Stimulated activated CD8-positive, alpha-beta memory T cell treated with anti-CD3 and anti-CD28 coated beads, Interleukin-4, amount 100 ng/mL, for 24 hours (primary cell): ENCODE data around the gene POLR3C.
A peak's percentile ranks its signal among the peaks of the same experiment; 100 is the strongest.

Experiments
- DNase-seq: peaks from one replicate; pipeline ENCODE4 v3.0.0-alpha.2; 2020; ENCODE audit warnings: low read depth

POLR3C gene

DNA sequence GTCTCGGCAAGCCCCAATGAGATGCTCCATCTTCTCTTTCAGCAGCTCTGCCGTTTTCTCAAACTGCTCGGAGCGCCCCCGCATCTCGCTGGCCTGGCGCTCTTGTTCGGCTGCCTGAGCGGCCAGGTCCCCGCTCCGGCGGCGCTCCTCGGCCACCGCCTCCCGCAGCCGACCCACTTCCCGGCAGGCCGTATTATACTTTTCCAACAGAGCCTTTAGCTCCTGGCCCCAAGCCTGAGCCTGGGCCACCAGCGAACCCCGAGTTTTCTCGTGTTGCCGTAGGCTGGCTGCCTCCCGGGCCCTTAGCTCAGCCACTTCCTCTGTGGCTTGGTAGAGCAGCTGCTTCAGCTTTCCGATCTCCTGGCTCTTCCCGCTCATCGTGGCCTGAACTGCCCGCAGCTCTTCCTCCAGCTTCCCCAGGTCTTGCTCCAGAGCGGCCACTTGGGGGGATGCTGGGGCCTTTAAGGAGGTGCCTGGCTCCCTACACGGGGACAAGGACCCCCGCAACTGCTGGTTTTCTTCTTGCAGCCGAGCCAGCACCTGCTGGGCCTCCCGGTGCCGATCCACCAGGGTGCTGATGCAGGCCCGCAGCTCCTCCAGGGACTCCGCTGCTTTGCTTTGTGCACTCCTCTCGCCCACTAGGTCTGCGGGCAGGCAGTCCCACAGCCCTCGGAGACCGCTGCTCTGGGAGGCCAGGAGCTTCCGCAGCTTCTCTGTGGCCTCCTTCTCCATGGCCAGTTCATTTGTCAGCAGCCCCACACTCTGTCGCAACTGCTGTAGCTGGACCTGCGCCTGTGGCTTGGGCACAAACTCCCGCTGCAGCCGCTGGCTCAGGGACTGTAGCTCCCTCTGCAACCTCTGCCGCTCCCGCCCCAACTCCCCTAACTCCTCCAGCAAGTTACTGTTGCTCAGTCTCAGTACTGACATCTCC, 48.3 kb downstream of the POLR3C start:
- DNase-seq = peak; percentile 15

GRCh38 chr1:145874646-145875045, 50.6 kb downstream of the POLR3C start:
- DNase-seq = no peak

- DNase-seq = no peak
Measured at GRCh38 chr1:145877923-145878486, 54.0 kb downstream of the POLR3C start.

DNA sequence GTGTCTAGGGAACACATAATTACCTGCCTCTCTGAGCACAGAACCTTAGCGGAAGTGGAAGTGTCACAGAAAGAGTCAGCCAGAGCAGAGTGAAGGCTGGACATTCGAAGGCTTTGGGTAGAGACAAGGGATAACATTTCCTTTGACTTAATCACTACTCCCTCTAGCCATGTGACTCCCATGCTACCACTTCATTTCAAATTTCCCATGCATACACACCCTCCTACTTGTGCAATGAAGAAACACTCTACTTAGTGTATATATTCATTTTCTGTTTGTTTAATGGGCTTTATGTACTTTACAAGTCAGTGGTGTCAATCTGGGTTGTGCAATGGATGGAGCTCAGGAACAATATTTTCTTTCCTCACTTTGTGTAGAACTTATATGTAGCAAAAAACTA, 54.7 kb downstream of the POLR3C start:
- DNase-seq = no peak

- DNase-seq = no peak
Measured at GRCh38 chr1:145879775-145880174, 55.8 kb downstream of the POLR3C start.

GRCh38 chr1:145884675-145885074, 60.7 kb downstream of the POLR3C start:
- no peak for DNase-seq

- DNase-seq = peak; percentile 85
Measured at GRCh38 chr1:145885738-145886287, 61.8 kb downstream of the POLR3C start, which contains the start of gene ANKRD35. ANKRD35 (minus strand) TSS chr1:145885866; CDS start chr1:145885758, 108 bp downstream.

- no peak for DNase-seq
Measured at GRCh38 chr1:145886390-145886789, 62.4 kb downstream of the POLR3C start.

DNA sequence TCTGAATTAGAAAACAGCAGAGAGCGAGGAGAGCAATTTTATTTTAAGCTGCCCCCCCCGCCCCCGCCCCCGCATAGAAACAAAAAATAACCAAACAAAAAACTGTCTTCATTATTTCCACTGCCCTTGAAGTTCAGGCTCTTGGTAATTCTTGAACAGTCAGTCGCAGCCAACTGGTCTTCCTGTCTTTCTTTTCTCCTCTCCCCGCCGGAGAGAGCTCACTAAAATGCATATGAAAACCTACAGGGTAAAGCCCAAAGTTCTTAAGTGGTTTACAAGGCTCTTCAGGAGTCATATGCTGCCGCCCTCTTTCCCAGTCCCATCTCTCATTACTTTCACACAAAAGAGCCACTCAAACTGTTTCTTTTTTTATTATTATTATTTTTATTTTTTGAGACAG, 62.8 kb downstream of the POLR3C start:
- no peak for DNase-seq

DNA sequence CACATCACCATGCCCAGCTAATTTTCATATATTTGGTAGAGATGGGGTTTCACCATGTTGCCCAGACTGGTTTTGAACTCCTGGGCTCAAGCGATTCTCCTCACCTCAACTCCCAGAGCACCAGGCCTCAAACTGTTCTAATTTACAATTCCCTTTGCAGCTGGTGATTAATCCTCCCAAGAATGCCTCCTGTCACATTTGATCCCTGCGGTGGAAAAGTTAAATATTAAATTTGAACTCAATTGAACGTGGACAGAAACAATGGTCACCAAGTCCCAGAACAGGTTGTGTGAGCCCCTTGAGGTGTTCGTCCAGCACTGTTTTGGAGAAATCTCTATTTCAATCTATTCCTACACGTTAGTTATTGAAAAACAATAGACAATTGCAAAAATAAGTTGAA, 63.6 kb downstream of the POLR3C start:
- no peak for DNase-seq

GRCh38 chr1:145889722-145890121, 65.7 kb downstream of the POLR3C start:
- no peak for DNase-seq

DNA sequence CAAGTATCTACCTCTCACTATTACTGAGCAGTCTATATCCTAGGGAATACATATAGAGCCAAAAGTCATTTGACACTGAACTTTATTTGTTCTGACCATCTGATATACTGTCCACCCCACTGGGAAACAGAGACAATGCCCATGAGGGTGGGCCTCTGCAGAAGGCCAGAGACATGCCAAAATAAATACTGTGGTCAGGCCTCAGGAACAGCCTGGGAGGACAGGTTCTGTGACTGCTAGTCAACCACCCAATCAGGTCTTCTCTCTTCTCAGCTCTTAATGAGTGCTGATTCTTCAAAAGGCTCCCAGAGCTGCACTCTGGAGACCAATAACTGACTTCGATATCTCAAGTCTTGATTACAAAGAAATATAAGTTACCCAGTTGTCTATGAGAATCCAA, 67.1 kb downstream of the POLR3C start:
- no peak for DNase-seq

DNA sequence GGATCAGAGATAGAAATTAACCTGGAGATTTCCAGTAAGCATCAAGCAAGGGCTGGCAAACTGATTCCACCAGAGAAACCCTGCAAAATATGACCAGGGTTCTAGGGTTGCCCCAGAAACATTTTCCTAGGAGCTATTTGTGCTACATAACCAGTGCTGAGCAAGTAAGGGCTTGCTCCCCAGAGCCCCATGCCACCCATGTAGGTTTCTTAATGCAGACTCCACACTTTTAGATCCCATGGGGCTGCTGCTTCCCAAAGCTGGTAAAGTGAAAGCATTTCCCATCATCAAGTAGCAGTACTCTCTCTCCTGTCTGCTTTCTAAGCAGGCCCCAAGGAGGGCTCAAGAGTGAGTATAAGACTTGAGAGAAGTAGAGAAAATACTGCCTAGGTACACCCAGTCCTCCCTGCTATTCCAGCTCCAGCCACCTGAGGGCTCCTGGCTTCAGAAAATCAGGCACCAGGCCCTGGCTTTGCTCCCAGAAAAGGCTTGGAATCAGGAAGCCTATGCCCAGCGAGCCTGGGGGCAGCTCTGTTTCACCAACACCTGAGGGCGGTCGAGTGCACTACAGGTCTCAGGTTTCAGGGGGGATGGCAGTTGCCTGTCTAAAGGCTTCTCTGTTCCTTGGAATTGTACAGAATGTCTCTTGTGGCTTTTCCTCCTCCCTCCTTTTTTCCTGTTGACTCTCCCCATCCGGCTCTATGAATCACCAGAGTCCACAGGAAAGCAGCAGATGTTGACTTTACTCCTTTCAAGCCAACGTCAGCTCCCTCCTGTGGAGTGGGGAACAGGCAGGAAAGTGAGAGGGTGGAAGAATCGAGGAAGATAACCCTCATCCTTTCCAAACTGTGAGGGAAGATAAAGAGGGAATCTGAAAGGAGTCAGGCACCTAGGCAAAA, 67.8 kb downstream of the POLR3C start:
- DNase-seq = peak; percentile 19

DNA sequence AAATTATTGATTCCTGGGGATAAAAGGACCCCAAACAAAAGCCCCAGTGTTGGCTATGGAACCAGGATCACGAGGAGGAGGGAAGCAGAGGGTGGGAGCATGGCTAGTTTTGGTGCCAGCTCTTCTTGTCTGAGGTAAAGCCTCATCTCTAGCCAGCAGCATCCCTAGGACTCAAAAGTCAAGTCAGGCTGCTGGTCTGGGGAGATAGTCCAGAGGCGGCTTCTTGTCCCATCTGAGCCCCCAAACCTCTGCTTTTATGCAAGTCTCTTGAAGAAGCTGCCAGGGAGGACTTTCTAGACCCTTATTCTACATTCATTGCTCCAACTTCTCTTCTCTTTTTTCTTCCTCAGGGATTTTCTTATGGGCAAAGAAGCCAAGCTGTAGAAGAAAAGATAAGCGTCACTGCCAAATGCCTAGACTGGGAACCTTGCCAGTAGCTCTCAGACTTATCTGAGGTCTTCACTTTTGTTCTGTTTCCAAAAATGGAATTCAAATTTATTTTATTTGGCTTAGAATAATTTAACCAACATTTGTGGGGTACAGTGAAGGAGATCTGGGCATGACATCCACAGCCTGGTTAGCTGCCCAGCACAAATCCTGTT, 68.6 kb downstream of the POLR3C start:
- DNase-seq = no peak

DNA sequence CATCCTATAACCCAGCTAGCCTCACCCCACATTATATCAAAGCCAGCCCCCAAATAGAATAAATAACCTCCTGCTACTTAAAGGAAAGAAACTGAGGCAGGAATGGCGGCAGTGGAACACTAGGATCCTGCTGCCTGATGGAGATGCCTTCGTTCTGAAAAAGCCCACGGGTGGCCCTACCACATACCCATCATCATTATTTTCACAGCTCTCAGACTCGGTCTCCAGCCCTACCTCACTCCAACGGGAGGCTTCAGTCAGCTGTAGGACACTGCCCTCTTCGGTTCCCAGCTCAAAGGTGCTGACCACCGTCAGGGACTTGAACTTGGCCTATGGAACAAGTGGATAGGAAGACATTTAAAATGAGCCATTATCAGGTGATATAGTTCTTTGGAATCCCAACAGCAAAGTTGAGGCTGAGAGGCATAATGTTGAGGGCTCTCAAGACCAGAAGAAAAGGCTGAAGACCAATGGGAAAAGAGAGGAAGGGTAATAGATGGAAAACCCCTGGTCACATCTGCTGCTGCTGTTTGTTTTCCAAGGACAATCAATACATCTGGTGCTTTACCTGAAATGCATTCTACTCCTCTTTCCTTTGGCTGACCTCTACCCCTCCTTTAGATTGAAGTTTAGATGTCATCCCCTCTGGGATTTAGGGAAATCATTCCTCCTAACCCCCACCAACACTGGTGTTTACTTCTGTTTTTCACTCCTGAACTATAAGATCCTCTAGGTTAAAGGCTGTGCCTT, 69.5 kb downstream of the POLR3C start:
- no peak for DNase-seq
